Activated CD4-positive, alpha-beta T cell treated with anti-CD3 and anti-CD28 coated beads, Interleukin-2, Interleukin-4, amounts not matched to agents 100 ng/mL and 50 ng/mL, durations not matched to agents 16 hours and 8 hours (primary cell): ENCODE data around the gene NFILZ.
A peak's percentile ranks its signal among the peaks of the same experiment; 100 is the strongest.
"Not testable (repeated sequence)": the region's sequence is repeated elsewhere in the genome, so short reads cannot be mapped to it uniquely, and the experiment has no call there.

Experiments used
- DNase-seq: peaks from one replicate; pipeline ENCODE4 v3.0.0-alpha.2; 2020; ENCODE audit warnings: low spot score

The NFILZ gene

DNA sequence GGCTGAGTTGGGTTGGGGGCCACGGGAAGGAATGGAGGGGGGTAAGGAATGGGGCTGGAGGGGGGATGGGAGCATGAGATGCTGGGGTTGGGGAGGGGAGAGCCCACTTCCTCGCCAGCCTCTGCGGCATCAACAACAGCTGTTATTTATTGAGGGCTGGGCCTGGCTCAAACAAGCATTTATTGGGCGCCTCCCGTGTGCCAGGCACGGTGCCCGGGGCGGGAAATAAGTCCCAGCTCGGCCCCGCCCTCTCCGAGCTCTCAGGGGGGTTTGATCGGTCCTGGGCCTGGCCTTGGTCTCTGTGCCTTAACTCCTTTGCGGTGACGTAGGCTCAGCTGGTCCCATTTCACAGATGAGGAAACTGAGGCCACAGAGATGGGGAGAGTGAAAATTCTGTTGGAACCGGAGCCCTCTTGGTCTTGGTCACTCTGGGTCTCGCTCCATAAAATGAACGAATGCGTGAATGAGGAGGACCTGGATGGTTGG, 19.0 kb upstream of the NFILZ start:
- no peak for DNase-seq

DNA sequence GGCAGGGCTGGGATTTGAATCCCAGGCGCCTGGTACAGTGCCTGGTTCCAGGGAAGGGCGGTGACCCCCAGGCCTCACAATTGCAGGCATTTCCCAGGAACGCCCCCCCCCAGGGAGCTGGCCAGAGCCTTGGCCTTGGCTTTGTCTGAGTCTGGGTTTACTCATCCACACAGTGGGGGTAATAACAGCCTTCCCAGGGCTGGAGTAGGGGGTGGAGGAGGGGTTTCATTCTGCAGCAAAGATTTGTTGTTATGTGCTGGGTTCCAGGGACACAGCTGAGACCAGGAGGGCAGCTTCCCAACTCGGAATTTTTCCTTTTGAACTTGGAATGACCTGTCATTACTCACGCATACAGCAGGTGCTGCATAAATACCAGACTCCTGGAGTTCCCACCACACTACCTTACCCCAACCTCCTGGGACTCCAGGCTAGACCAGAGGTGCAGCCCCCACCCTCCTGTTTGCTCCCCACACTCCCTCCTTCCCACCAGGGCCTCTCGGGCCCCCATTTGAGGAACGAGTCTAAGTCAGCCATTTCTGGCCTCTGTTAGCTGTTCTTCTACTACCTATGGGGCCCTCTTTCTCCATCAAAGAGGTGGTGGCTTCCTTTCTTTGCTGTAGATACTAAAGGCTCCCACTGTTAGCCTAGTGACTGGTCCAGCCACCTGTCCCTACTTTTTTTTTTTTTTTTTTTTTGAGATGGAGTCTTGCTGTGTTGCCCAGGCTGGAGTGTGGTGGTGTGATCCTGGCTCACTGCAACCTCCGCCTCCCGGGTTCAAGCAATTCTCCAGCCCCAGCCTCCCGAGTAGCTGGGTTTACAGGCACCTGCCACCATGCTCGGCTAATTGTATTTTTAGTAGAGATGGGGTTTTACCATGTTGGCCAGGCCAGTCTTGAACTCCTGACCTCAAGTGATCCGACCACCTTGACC, 18.3 kb upstream of the NFILZ start:
- no peak for DNase-seq

DNA sequence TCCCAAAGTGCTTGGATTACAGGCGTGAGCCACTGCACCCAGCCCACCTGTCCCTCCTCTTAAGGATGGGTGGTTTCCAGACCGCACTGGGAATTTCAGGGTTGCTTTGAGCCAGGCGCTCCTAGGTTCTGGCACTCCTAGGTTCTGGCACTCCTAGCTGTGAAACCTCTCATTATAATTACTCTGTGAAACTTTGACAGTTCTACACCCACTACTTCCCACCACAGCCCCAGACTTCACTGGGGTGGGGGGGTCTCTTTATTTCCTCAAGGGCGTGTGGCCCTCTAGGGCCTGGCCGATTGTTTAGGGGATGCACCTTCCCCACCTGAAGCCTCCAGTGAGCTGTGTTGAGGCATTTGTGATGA, 17.6 kb upstream of the NFILZ start:
- no peak for DNase-seq

DNA sequence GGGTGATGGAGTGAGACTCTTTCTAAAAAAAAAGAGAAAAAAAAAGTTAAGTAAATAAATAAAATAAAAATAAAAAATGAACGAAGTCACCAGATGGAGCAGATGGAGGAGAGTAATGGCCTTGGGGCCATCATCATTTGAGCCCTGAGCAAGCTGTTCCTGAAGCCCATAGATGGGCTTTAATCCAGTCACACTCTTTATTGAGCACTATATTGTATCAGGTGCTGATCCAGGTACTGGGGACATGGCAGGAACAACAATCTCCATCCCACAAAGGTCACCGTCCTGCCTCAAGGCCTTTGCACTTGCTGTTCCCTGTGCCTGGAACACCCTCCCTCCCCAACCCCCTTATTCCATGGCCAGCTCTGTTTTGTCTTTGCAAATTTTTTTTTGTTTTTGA, 16.0 kb upstream of the NFILZ start:
- no peak for DNase-seq

DNA sequence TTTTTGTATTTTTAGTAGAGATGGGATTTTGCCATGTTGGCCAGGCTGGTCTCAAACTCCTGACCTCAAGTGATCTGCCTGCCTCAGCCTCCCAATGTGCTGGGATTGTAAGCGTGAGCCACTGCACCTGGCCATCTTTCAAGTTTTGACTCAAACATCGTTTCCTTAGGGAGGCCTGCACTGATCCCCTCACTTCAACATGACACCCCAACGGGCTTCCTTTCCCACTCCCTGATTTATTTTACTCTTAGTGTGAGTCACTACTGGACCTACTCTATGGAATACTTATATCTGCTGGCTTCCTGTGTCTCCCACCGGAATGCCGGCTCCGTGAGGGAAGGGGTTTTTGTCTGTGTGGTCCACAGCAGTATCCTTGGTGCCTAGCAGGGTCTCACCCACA, 15.4 kb upstream of the NFILZ start:
- DNase-seq: no peak

DNA sequence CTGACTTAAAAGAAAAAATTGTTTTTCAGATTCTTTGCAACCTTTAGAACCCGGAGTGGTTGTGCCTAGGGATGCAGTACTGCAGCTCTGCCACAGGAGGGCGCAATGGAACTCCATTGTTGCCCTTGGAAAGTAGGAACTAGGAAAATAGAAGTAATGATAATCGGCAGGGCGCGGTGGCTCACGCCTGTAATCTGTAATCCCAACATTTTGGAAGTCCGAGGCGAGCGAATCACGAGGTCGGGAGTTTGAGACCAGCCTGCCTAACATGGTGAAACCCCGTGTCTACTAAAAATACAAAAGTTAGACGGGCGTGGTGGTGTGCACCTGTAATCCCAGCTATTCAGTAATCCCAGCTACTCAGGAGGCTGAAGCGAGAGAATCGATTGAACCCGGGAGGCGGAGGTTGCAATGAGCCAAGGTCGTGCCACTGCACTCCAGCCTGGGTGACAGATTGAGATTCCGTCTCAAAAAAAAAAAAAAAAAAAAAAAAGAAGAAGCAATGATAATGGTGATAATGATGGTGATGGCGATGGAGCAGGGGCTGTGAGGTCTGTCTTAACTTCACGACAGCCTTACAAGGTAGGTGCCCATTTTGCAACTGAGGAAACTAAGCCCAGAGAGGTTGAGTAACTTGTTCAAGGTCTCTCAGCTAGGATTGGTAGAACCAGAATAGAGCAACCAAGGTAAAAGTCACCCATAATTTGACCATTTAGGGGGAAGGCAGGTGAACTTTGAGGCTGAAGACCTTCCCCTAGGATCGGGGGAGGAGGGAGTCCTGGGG, 14.4 kb upstream of the NFILZ start:
- DNase-seq: peak; percentile 51

DNA sequence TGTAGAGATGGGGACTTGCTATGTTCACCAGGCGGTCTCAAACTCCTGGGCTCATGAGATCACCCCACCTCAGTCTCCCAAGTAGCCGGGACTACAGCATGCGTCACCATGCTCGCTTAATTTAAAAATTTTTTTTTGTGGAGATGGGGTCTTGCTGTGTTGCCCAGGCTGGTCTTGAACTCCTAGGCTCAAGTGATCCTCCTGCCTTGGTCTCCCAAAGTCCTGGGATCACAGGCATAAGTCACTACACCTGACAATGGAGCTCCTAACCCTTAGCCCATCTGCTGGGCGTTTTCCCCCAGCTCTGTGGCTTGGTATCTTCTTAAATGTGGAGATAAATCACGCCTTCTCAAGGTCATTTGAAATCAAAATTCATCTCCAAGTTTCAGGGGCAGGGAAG, 13.6 kb upstream of the NFILZ start:
- no peak for DNase-seq

DNA sequence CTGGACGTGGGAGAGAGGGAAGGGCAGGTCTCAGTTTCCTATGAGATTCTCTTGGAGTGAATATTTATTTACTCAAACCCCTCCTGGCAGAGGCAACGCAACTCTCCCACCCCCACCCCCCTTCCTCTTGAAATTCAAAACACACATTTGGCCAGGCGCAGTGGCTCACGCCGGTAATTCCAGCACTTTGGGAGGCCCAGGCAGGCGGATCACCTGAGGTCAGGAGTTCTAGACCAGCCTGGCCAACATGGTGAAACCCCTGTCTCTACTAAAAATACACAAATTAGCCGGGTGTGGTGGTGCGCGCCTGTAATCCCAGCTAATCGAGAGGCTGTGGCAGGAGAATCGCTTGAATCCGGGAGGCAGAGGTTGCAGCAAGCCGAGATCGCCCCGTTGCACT, 13.1 kb upstream of the NFILZ start:
- not testable (repeated sequence) for DNase-seq

DNA sequence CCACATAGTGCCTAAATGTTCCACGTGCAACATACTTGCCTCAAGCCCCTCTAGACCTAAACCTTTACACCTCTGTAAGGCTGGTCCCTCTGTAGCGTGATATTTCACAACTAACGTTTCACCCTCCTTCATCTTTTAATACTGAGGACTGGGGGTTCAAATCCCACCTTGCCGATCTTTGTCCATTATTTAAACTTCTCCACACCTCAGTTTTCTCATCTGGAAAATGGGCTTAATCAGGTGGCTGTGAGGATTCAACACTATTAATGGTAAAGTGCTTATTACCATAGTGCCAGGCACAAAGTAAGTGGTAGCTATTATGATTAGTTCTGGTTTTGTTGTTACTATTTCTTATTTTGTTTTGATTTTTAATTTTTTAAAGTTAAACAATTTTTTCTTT, 12.4 kb upstream of the NFILZ start:
- DNase-seq: no peak

DNA sequence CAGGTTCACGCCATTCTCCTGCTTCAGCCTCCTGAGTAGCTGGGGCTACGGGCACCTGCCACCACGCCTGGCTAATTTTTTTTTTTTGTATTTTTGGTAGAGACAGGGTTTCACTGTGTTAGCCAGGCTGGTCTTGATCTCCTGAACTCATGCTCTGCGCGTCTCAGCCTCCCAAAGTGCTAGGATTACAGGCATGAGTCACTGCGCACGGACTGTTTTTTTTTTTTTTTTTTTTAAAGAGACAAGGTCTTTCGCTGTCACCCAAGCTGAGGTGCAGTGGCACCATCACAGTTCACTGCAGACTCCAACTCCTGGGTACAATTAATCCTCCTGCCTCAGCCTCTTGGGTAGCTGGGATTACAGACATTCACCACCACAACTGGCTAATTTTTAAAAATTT, 11.7 kb upstream of the NFILZ start:
- DNase-seq: no peak

DNA sequence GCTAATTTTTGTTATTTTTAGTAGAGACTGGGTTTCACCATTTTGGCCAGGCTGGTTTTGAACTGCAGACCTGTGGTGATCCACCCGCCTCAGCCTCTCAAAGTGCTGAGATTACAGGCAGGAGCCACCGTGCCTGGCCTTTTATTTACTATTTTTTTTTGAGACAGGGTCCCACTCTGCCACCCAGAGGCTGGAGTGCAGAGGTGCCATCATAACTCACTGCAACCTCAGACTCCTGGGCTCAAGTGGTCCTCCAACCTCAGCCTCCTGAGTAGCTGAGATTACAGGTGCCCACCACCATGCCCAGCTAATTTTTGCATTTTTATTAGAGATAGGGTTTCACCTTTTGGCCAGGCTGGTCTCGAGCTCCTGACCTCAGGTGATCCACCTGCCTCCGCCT, 7.5 kb upstream of the NFILZ start:
- not testable (repeated sequence) for DNase-seq

DNA sequence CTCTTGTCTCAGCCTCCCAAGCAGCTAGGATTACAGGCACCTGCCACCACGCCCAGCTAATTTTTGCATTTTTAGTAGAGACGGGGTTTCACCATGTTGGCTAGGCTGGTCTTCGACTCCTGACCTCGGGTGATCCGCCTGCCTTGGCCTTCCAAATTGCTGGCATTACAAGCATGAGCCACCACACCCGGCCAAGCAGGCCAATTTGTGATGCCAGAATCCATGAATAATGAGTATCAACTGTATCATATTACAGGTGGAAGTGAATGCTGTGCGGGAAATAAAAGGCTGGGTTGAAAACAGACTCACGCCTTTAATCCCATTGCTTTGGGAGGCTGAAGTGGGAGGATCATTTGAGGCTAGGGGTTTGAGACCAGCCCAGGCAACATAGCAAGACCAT, 3.6 kb upstream of the NFILZ start:
- DNase-seq: no peak

DNA sequence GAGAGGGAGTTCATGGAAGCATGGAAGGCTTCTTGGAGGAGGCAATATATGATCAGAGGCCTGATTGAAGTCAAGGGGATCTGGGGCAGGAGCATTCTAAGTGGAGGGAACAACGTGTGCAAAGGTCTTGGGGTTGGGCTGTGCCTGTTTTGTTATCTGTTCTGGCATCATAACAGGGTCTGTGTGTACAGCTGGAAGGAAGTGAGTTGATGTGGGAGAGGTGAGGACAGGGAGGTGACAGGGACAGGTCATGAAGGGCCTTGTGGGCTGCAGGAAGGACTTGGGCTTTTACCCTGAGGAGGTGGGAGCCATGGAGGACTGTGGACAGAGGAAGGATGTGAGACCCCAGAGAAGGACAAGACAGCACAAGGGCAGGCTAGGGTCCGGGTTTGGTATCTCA, 1.2 kb upstream of the NFILZ start:
- DNase-seq: no peak

DNA sequence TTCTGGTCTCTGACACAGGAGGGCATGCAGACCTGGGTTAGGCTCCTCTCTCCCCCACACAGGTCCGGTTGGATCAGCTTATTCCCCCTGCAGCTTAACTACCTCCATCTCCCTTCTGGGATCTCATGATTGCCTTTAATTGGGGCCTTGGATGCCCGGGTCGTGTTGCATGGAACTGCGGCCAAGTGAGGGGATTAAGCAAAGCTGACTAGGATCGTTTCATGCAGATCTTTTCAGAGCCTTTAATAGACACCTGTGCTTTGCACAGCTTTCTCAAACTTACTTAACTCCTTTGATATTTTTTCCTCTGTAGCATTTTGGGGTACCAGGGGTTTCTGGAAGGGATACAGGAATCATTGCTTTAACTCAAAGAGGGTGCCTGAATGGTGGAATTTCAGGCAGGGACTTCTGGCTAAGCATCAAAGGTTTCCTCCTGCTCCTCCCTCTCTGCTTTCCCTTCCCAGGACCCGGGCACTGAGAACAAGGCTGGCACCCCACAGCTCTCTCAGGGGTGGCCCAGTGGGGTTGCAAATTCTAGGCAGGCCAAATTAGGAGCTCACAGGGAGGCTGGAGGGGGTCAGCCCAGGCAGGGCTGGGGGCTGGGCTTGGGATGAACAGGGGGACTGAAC, 477 bp downstream of the NFILZ start:
- DNase-seq: no peak

DNA sequence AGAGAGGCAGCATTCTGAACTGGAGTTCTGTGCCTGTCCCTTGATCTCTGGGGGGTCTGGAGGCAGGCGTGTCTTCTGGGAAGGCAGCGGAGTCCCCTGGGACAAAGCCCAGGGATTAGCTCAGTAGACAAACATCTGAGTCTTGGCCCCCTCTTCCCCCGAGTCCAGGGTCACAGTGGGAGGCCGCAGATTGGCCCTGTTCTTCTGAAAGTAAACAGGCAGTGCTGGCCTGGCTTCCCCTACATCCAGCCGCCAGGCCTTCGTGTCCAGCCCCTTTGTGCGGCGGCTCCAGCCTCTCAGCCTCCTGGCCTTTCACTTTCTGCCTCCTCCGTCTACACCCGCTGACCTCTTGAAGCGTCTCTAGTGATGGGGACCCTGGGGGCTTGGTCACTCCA, 989 bp downstream of the NFILZ start:
- no peak for DNase-seq

DNA sequence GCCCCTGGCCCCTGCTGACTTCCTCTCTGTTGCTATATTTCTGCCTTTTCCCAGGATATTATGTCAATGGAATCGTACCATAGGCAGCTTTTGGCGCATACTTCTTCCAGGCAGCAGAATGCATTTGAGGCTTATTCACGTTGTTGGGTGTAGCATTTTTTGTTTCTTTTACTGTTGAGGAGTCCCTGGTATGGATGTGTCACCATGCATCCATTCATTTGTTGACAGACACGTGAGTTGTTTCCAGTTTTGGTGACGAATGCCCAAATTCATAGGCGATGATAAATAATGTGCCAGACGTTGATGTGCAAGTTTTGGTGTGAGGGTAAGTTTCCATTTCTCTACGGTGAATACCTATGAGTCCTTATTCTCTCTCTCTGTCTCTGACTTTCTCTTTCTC, 5.0 kb downstream of the NFILZ start:
- DNase-seq: no peak

DNA sequence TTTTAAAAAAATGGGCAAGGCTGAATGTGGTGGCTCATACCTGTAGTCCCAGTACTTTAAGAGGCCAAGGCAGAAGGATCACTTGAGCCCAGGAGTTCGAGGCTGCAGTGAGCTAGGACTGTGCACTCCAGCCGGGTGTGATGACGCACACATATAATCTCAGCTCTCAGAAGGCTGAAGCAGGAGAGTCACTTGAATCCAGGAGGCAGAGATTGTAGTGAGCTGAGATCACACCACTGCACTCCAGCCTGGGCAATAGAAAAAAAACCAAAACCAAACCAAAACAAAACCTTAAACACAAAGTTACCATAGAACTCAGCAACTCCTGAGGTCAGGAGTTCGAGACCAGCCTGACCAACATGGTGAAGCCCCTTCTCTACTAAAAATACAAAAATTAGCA, 6.6 kb downstream of the NFILZ start:
- DNase-seq: not testable (repeated sequence)

DNA sequence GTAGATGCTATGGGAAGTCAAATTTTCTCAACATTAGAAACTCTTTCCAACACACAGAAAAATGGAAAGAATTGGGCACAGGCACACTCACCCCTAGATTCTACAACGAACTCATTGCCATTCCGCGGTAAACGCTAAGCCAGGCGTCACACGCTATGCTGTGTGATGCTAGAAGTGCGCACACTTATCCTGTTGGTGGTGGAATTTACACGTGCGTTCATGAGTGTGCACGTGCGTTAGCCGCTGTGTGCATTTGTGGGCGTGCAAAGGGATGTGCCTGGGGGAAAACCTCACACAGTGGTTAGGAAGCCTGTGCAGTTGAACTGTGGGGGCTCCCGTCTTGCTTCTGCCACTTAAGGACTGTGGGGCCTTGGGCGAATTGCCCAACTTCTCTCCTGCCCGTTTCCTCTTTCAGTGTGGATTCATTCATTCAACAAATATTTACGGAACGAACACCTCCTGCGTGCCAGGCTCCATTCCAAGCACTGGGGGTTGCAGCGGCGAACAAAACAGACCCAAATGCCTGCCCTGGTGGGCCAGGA, 7.7 kb downstream of the NFILZ start:
- DNase-seq: no peak

DNA sequence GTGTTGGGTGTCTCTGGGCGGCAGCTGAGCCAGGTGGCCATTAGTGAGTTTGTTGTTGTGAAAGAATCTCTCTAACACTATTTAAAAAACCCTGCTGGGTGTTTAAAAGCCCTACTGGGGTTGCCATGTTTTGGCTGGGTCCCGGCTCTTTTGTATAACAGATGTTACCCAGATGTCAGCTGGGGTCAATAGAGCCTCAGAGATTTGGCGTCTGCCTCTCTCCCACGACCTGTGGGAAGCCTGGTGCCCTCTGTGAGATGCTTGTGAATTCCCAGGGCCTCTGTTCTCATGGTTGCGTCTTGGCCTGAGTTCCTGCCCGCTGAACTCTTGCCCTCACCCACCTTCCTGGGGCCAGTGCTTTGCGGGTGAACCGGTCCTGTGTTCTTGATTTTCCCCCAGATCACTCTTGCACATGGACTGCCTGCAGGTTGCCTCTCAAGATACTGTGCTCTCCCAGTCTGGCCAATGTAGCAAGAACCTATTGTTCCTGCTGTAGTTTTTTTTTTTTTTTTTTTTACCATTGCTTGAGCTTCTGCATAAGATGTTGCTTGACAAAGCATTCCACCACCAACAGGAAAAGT, 9.5 kb downstream of the NFILZ start:
- no peak for DNase-seq

DNA sequence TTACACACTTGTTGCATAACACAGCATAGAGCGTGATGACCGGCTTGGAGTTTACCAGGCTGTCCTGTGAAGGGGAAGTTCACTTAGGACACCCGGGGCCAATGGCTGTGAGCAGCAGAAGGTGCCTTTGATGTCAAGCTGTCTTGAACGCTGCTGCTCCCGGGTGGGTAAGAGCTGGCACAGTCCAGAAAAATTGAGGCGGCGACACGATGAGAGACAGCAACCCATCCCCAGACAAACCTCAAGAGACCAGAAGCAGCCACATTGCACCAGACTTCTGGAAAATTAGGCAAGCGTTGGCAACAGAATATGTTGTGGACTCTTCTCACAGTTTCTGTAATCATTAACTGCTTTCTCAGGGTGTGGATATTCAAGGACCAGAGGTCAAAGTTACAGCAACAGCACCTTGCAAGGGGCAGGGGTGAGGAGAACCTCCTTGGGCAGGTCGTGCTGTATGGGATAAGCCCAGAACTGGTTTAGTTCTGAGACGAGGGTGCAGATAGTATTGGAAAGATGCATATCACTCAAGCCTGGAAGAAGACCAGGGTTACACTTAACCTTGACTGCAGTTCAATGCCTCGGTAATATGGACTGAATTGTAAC, 10.1 kb downstream of the NFILZ start:
- DNase-seq: no peak

DNA sequence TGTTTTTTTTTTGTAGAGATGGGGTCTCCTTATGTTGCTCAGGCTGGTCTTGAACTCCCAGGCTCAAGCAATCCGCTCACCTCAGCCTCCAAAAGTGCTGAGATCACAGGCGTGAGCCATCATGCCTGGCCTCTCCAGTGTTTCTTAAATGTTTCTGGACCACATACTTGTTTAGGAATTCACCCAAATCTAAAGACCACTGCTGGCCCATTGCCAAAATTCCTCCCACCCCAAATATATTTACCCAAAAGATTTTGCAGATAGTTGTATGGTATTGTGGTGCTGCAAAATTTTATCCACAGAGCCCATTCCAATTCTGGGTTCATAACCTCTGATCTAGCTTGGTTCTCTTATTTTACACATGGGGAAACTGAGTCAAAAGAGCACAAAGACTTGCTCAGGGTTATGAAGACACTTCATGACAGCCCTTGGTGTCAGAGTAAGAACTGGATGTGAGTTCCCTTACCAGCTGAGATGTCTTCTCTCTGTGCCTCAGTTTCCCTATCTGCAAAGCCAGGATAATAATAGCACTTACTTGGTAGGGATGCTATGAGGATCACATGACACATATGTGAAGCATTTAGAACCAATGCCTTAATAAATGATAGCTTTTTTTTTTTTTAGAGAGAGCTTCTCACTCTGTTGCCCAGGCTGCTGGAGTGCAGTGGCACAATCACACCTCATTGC, 10.9 kb downstream of the NFILZ start:
- no peak for DNase-seq
